ENCODE results near the gene ZNF569.
A peak's percentile ranks its signal among the peaks of the same experiment; 100 is the strongest.
"Not testable (repeated sequence)": the region's sequence is repeated elsewhere in the genome, so short reads cannot be mapped to it uniquely, and the experiment has no call there.

ZNF569 gene

GRCh38 chr19:37466798-37467607 lies at the start of gene ZNF569:
Gene ZNF569, minus strand, starts transcription at chr19:37467444. Its CDS starts 22,523 bp downstream, at chr19:37444921.
- peak; percentile 84 for DNase-seq

GRCh38 chr19:37513397-37513796 lies 46.2 kb upstream of the ZNF569 start:
- DNase-seq, result no peak

- no peak for DNase-seq
Observed at GRCh38 chr19:37511821-37512220, 44.6 kb upstream of the ZNF569 start.

- no peak for DNase-seq
Observed at GRCh38 chr19:37511186-37511585, 43.9 kb upstream of the ZNF569 start.

- no peak for DNase-seq
Observed at GRCh38 chr19:37507167-37507464, 39.9 kb upstream of the ZNF569 start.

- DNase-seq, result peak; percentile 78
Observed at GRCh38 chr19:37506387-37507166, 39.3 kb upstream of the ZNF569 start, which contains the start of gene ZNF793. Gene ZNF793, plus strand, starts transcription at chr19:37506939. Its CDS starts 16,501 bp downstream, at chr19:37523440.

- no peak for DNase-seq
Observed at GRCh38 chr19:37505958-37506386, 38.7 kb upstream of the ZNF569 start.

GRCh38 chr19:37492213-37492612 lies 25.0 kb upstream of the ZNF569 start:
- no peak for DNase-seq

GRCh38 chr19:37484406-37485168 lies 17.3 kb upstream of the ZNF569 start:
- DNase-seq, result no peak

GRCh38 chr19:37472165-37472564 lies 4.9 kb upstream of the ZNF569 start:
- DNase-seq, result no peak

- no peak for DNase-seq
Observed at GRCh38 chr19:37470216-37470615, 3.0 kb upstream of the ZNF569 start.

GRCh38 chr19:37468961-37469777 lies 1.9 kb upstream of the ZNF569 start, which contains the start of gene ZNF570:
Gene ZNF570, plus strand, starts transcription at chr19:37469356. Its CDS starts 999 bp downstream, at chr19:37470355.
- peak; percentile 84 for DNase-seq

- DNase-seq, result no peak
Observed at GRCh38 chr19:37467608-37468090, 405 bp upstream of the ZNF569 start.

- no peak for DNase-seq
Observed at GRCh38 chr19:37466277-37466797, 907 bp downstream of the ZNF569 start.

- no peak for DNase-seq
Observed at GRCh38 chr19:37452500-37453245, 14.6 kb downstream of the ZNF569 start.

GRCh38 chr19:37413313-37414084 lies 53.7 kb downstream of the ZNF569 start:
- no peak for DNase-seq

- DNase-seq, result no peak
Observed at GRCh38 chr19:37412700-37413099, 54.5 kb downstream of the ZNF569 start.

GRCh38 chr19:37406140-37406846 lies 61.0 kb downstream of the ZNF569 start:
- not testable (repeated sequence) for DNase-seq

GRCh38 chr19:37403403-37403802 lies 63.8 kb downstream of the ZNF569 start:
- no peak for DNase-seq

GRCh38 chr19:37401078-37401477 lies 66.2 kb downstream of the ZNF569 start:
- DNase-seq, result no peak

Data from activated CD4-positive, alpha-beta T cell treated with anti-CD3 and anti-CD28 coated beads for 1 hour (primary cell).